ENCODE results near the gene SPAG16. TPM values are rescaled to one million over a fixed set of nuclear protein-coding genes. Genes with fewer than 3 reads are reported as not detected.

Gene SPAG16
- polyA plus RNA-seq, 1 of the 3 experiments (the other 2 are of a cell fraction), result 29.5 TPM

- no peak for TF ChIP-seq TEAD4 (IDR thresholded peaks at IDR 0.05; ENCODE audit: borderline replicate concordance, insufficient read depth)
- no peak for TF ChIP-seq TAF1 (IDR thresholded peaks at IDR 0.05; ENCODE audit: borderline replicate concordance, low read depth, low read length)
- TF ChIP-seq SIN3A (IDR thresholded peaks at IDR 0.05; ENCODE audit: borderline replicate concordance, low read depth, low read length), result no peak
- no peak for TF ChIP-seq MXI1 (IDR thresholded peaks at IDR 0.05; ENCODE audit: low read depth, low read length)
- TF ChIP-seq ZBTB33 (IDR thresholded peaks at IDR 0.05; ENCODE audit: borderline replicate concordance, low read depth), result no peak
- no peak for TF ChIP-seq RFX5 (IDR thresholded peaks at IDR 0.05; ENCODE audit: low read length)
- no peak for TF ChIP-seq IRF3 (IDR thresholded peaks at IDR 0.05; ENCODE audit: low read depth, low read length)
- no peak for TF ChIP-seq YY1 (IDR thresholded peaks at IDR 0.05; ENCODE audit: low read depth)
- TF ChIP-seq MEF2A (IDR thresholded peaks at IDR 0.05; ENCODE audit: borderline replicate concordance, low read depth), result no peak
- TF ChIP-seq PBX3 (IDR thresholded peaks at IDR 0.05), result no peak
- no peak for TF ChIP-seq GABPA (IDR thresholded peaks at IDR 0.05; ENCODE audit: low read depth)
- no peak for TF ChIP-seq EZH2phosphoT487 (IDR thresholded peaks at IDR 0.05; ENCODE audit: borderline replicate concordance, low read depth)
- no peak for TF ChIP-seq USF2 (IDR thresholded peaks at IDR 0.05; ENCODE audit: borderline replicate concordance, low read depth, low read length)
- no peak for TF ChIP-seq MAX (IDR thresholded peaks at IDR 0.05; ENCODE audit: low read depth)
- TF ChIP-seq POLR2AphosphoS5 (IDR thresholded peaks at IDR 0.05; ENCODE audit: low read depth, low read length), result no peak
Observed at GRCh38 chr2:213545964-213546475, 261.8 kb downstream of the SPAG16 start.

More at GRCh38 chr2:213545964-213546475, 261.8 kb downstream of the SPAG16 start:
- no peak for DNase-seq
- no peaks in the 10 kb centered on the region for H3K79me2 ChIP-seq (ENCODE audit: insufficient read depth)
- POLR2A ChIA-PET, result no interaction called here
- no peaks in the 10 kb centered on the region for H3K9me2 ChIP-seq
- CTCF ChIA-PET, result no interaction called here
- H4K20me1 ChIP-seq (ENCODE audit: insufficient read depth), result no peaks in the 10 kb centered on the region
- H3K27ac ChIP-seq (ENCODE audit: low read depth in 2 of 2, low read length in 1 of 2), result no peak overlapping the region
- H3K9ac ChIP-seq, result no peak overlapping the region
- H3K4me2 ChIP-seq, result no peak overlapping the region
- H3K27me3 ChIP-seq (ENCODE audit: insufficient read depth), result no peaks in the 10 kb centered on the region
- H3F3A ChIP-seq (replicated peaks; ENCODE audit: insufficient read depth), result no peaks in the 10 kb centered on the region
- no peaks in the 10 kb centered on the region for H3K4me1 ChIP-seq (ENCODE audit: control insufficient read depth in 1 of 2, insufficient read depth in 2 of 2, low read depth in 1 of 2, low read length in 1 of 2)
- no peaks in the 10 kb centered on the region for H3K36me3 ChIP-seq (replicated peaks in 1 of 2; ENCODE audit: control insufficient read depth in 1 of 2, insufficient read depth in 2 of 2, low read length in 1 of 2)
- H3K9me3 ChIP-seq, result no peaks in the 10 kb centered on the region
- H3K4me3 ChIP-seq (ENCODE audit: low read depth in 2 of 2, low read length in 1 of 2), result no peak overlapping the region
- no peak overlapping the region for H2AFZ ChIP-seq (ENCODE audit: low read depth)
